ENCODE measurements around the gene IDI2. TPM values are rescaled to one million over a fixed set of nuclear protein-coding genes. Genes with fewer than 3 reads are reported as not detected.

The IDI2 gene
- total RNA-seq, 1 experiment from 2014 or later: not detected

- DNase-seq (ENCODE audit: low spot score): no peak
These were observed 18.1 kb downstream of the IDI2 start for GRCh38 chr10:1007583-1007982.

- no peak for DNase-seq (ENCODE audit: low spot score)
These were observed 19.1 kb downstream of the IDI2 start for GRCh38 chr10:1006573-1006972.

GRCh38 chr10:1003884-1004670, 21.6 kb downstream of the IDI2 start:
- no peak for DNase-seq (ENCODE audit: low spot score)

GRCh38 chr10:1002425-1003006, 23.1 kb downstream of the IDI2 start:
- DNase-seq (ENCODE audit: low spot score): no peak

GRCh38 chr10:997266-998022, 28.2 kb downstream of the IDI2 start:
- no peak for DNase-seq (ENCODE audit: low spot score)

- DNase-seq (ENCODE audit: low spot score): no peak
These were observed 29.6 kb downstream of the IDI2 start for GRCh38 chr10:996031-996430.

GRCh38 chr10:995559-995926, 30.1 kb downstream of the IDI2 start:
- DNase-seq (ENCODE audit: low spot score): no peak

GRCh38 chr10:994836-995558, 30.7 kb downstream of the IDI2 start:
- DNase-seq (ENCODE audit: low spot score): no peak

GRCh38 chr10:992871-993270, 32.8 kb downstream of the IDI2 start:
- no peak for DNase-seq (ENCODE audit: low spot score)

- no peak for DNase-seq (ENCODE audit: low spot score)
These were observed 33.2 kb downstream of the IDI2 start for GRCh38 chr10:992467-992866.

- no peak for DNase-seq (ENCODE audit: low spot score)
These were observed 34.9 kb downstream of the IDI2 start for GRCh38 chr10:990808-991207.

- no peak for DNase-seq (ENCODE audit: low spot score)
These were observed 36.8 kb downstream of the IDI2 start for GRCh38 chr10:988667-989545.

GRCh38 chr10:987870-988666, 37.6 kb downstream of the IDI2 start, which contains the start of gene GTPBP4:
Gene GTPBP4 (plus strand): TSS chr10:988434. CDS start chr10:988480, 46 bp downstream.
- peak; percentile 94 for DNase-seq (ENCODE audit: low spot score)

- DNase-seq (ENCODE audit: low spot score): no peak
These were observed 38.1 kb downstream of the IDI2 start for GRCh38 chr10:987620-987869.

GRCh38 chr10:986881-987619, 38.6 kb downstream of the IDI2 start:
- no peak for DNase-seq (ENCODE audit: low spot score)

GRCh38 chr10:986137-986825, 39.4 kb downstream of the IDI2 start:
- DNase-seq (ENCODE audit: low spot score): no peak

- no peak for DNase-seq (ENCODE audit: low spot score)
These were observed 40.3 kb downstream of the IDI2 start for GRCh38 chr10:985361-985760.

GRCh38 chr10:983971-984655, 41.5 kb downstream of the IDI2 start:
- no peak for DNase-seq (ENCODE audit: low spot score)

- DNase-seq (ENCODE audit: low spot score): no peak
These were observed 42.3 kb downstream of the IDI2 start for GRCh38 chr10:983401-983800.

Data from H4 (cell line).